H1 (cell line): ENCODE data around the gene FRMD4B. TPM values are rescaled to one million over a fixed set of nuclear protein-coding genes. Genes with fewer than 3 reads are reported as not detected.

ENCODE experiments used
- CTCF ChIA-PET: fragments of 300-600 bp; sonication (Branson Sonifier 250); formaldehyde crosslinking; loops from one replicate; lab custom pipeline; 2021; ENCODE audit not compliant: partially characterized antibody; lab: Charles Lee
- POLR2A ChIA-PET: fragments of 300-600 bp; sonication (Branson Sonifier 250); formaldehyde crosslinking; loops from one replicate; lab custom pipeline; 2021; ENCODE audit warnings: inconsistent platforms; ENCODE audit not compliant: partially characterized antibody; lab: Charles Lee
- DNase-seq, 2 experiments: peaks; one replicate each; pipeline versions ENCODE4 v3.0.0 to v3.0.0-alpha.2; 2010 to 2022; ENCODE audit warnings: low spot score in 2 of 2, low read depth in 1 of 2, mixed read lengths in 1 of 2
- FAIRE-seq: peaks from 2 replicates; lab custom pipeline; 2011; peaks lifted over from hg19 to GRCh38; lab: Jason Lieb, UNC
- H2AFZ ChIP-seq: 2 replicates; pipeline ENCODE4 v1.8.1; 2012; ENCODE audit warnings: low read length, inconsistent platforms
- H2AK5ac ChIP-seq: 2 replicates; pipeline ENCODE4 v1.6.1; 2013; ENCODE audit warnings: low read depth, low read length
- H2BK120ac ChIP-seq: replicated peaks from 2 replicates; pipeline ENCODE3; 2013; ENCODE audit warnings: low read depth, low read length, inconsistent platforms
- H2BK12ac ChIP-seq: 2 replicates; pipeline ENCODE4 v1.6.1; 2013; ENCODE audit warnings: low read depth, low read length
- H2BK15ac ChIP-seq: 2 replicates; pipeline ENCODE4 v1.6.1; 2013; ENCODE audit warnings: low read length
- H2BK20ac ChIP-seq: 2 replicates; pipeline ENCODE4 v1.6.1; 2013; ENCODE audit warnings: low read length
- H2BK5ac ChIP-seq: 2 replicates; pipeline ENCODE4 v1.6.1; 2013; ENCODE audit warnings: low read depth, low read length
- H3K14ac ChIP-seq: 2 replicates; pipeline ENCODE4 v1.6.1; 2013; ENCODE audit warnings: inconsistent platforms; ENCODE audit not compliant: insufficient read length
- H3K18ac ChIP-seq: 2 replicates; pipeline ENCODE4 v1.6.1; 2013; ENCODE audit warnings: low read length; ENCODE audit errors: extremely low read depth
- H3K23ac ChIP-seq: 2 replicates; pipeline ENCODE4 v1.6.1; 2013; ENCODE audit warnings: inconsistent platforms; ENCODE audit not compliant: insufficient read length
- H3K23me2 ChIP-seq: 2 replicates; pipeline ENCODE4 v1.6.1; 2013; ENCODE audit warnings: low read depth, low read length
- H3K27ac ChIP-seq: 2 replicates; pipeline ENCODE4 v1.6.1; 2011; ENCODE audit warnings: low read depth, low read length, inconsistent platforms
- H3K27me3 ChIP-seq, 4 experiments: replicated peaks in 1 of 4; 1 replicate in 1 of 4; 2 replicates in 3 of 4; pipeline versions ENCODE4 v1.6.1 to v1.8.1; 2011 to 2013; ENCODE audit warnings: low read length in 3 of 4, mild to moderate bottlenecking in 3 of 4, inconsistent platforms in 2 of 4, mixed read lengths in 2 of 4, moderate library complexity in 1 of 4; ENCODE audit not compliant: control insufficient read depth in 3 of 4, insufficient read depth in 3 of 4; ENCODE audit errors: extremely low read depth in 1 of 4
- H3K36me3 ChIP-seq, 4 experiments: 2 replicates each; pipeline versions ENCODE4 v1.6.1 to v1.8.1; 2011 to 2013; ENCODE audit warnings: mild to moderate bottlenecking in 4 of 4, low read length in 3 of 4, moderate library complexity in 2 of 4, control low read depth in 1 of 4, inconsistent platforms in 1 of 4; ENCODE audit not compliant: insufficient read depth in 4 of 4, control insufficient read depth in 2 of 4
- H3K4ac ChIP-seq: replicated peaks from 2 replicates; pipeline ENCODE3; 2013; ENCODE audit warnings: low read length, low read depth, mixed read lengths, inconsistent platforms; ENCODE audit not compliant: insufficient read length
- H3K4me1 ChIP-seq, 4 experiments: replicated peaks in 1 of 4; 1 replicate in 1 of 4; 2 replicates in 3 of 4; pipeline versions ENCODE4 v1.6.1 to v1.8.1; 2011 to 2013; ENCODE audit warnings: low read length in 3 of 4, inconsistent platforms in 2 of 4, mixed read lengths in 1 of 4; ENCODE audit not compliant: insufficient read depth in 4 of 4, control insufficient read depth in 3 of 4
- H3K4me2 ChIP-seq, 2 experiments: 2 replicates each; pipeline versions ENCODE4 v1.6.1 to v1.8.1; 2011 to 2013; ENCODE audit warnings: low read depth in 2 of 2, low read length in 2 of 2, control low read depth in 1 of 2, inconsistent platforms in 1 of 2, mild to moderate bottlenecking in 1 of 2; ENCODE audit not compliant: insufficient read depth in 1 of 2
- H3K4me3 ChIP-seq, 4 experiments: fragments of 200-600, 300-600 bp in 1 of 4; sonication (generic), shearing (Covaris generic), sonication (Bioruptor Twin) in 1 of 4; 2 replicates each; pipeline versions ENCODE4 v1.5.1 to v1.8.1; 2011 to 2016; ENCODE audit warnings: low read length in 4 of 4, low read depth in 3 of 4, control low read depth in 2 of 4, inconsistent platforms in 2 of 4, mild to moderate bottlenecking in 2 of 4, mixed read lengths in 1 of 4, moderate library complexity in 1 of 4; ENCODE audit not compliant: insufficient read depth in 2 of 4; ENCODE audit errors: extremely low read depth in 1 of 4
- H3K56ac ChIP-seq: replicated peaks from 2 replicates; pipeline ENCODE3; 2013; ENCODE audit warnings: low read depth, mild to moderate bottlenecking, mixed read lengths, low read length, inconsistent platforms; ENCODE audit not compliant: insufficient read length
- H3K79me1 ChIP-seq: 2 replicates; pipeline ENCODE4 v1.6.1; 2013; ENCODE audit warnings: low read depth, low read length, control low read depth
- H3K79me2 ChIP-seq, 2 experiments: 2 replicates each; pipeline versions ENCODE4 v1.6.1 to v1.8.1; 2012 to 2013; ENCODE audit warnings: low read length in 2 of 2, mild to moderate bottlenecking in 2 of 2, inconsistent platforms in 1 of 2; ENCODE audit not compliant: insufficient read depth in 2 of 2, control insufficient read depth in 1 of 2
- H3K9ac ChIP-seq, 4 experiments: replicated peaks in 1 of 4; 1 replicate in 1 of 4; 2 replicates in 3 of 4; pipeline versions ENCODE4 v1.6.1 to v1.8.1; 2011 to 2013; ENCODE audit warnings: low read depth in 3 of 4, low read length in 3 of 4, control low read depth in 2 of 4, mild to moderate bottlenecking in 2 of 4, moderate library complexity in 2 of 4, inconsistent platforms in 1 of 4; ENCODE audit errors: extremely low read depth in 1 of 4
- H3K9me3 ChIP-seq, 2 experiments: 2 replicates each; pipeline versions ENCODE4 v1.6.1 to v1.8.1; 2012 to 2013; ENCODE audit warnings: mild to moderate bottlenecking in 2 of 2, moderate library complexity in 2 of 2, control low read depth in 1 of 2, inconsistent platforms in 1 of 2, low read depth in 1 of 2, low read length in 1 of 2, mixed read lengths in 1 of 2; ENCODE audit not compliant: insufficient read depth in 2 of 2
- H4K20me1 ChIP-seq, 2 experiments: replicated peaks in 1 of 2; 2 replicates each; pipeline versions ENCODE3 to v1.8.1; 2011 to 2013; ENCODE audit warnings: inconsistent platforms in 2 of 2, low read length in 2 of 2, mild to moderate bottlenecking in 1 of 2; ENCODE audit not compliant: insufficient read depth in 2 of 2, control insufficient read depth in 1 of 2
- H4K5ac ChIP-seq: 2 replicates; pipeline ENCODE4 v1.6.1; 2013; ENCODE audit warnings: low read length, low read depth, mixed read lengths, inconsistent platforms; ENCODE audit not compliant: insufficient read length
- H4K8ac ChIP-seq: 2 replicates; pipeline ENCODE4 v1.8.0; 2013; ENCODE audit warnings: mild to moderate bottlenecking, moderate library complexity, low read length, inconsistent platforms; ENCODE audit not compliant: insufficient read depth; ENCODE audit errors: extremely low read depth
- H4K91ac ChIP-seq: replicated peaks from 2 replicates; pipeline ENCODE3; 2013; ENCODE audit warnings: low read length, mixed read lengths, inconsistent platforms; ENCODE audit not compliant: insufficient read length
- CEBPB ChIP-seq: IDR thresholded peaks from 2 replicates; pipeline ENCODE4 v1.6.1; 2012; ENCODE audit warnings: low read depth, low read length
- CHD1 ChIP-seq: IDR thresholded peaks from 2 replicates; pipeline ENCODE4 v1.6.1; 2012; ENCODE audit warnings: low read depth, low read length, improper control_type of control experiment
- CTBP2 ChIP-seq: IDR thresholded peaks from 2 replicates; pipeline ENCODE4 v1.7.0; 2011; ENCODE audit warnings: borderline replicate concordance, mild to moderate bottlenecking, moderate library complexity, mixed read lengths, low read length; ENCODE audit not compliant: insufficient read depth, insufficient read length
- E2F6 ChIP-seq: IDR thresholded peaks from 2 replicates; pipeline ENCODE4 v1.6.1; 2012; ENCODE audit warnings: inconsistent platforms
- EZH2 ChIP-seq: fragments of 200-600 bp; sonication (generic); IDR thresholded peaks from 2 replicates; pipeline ENCODE4 v1.7.1; 2012; ENCODE audit warnings: low read depth, mild to moderate bottlenecking, moderate library complexity, low read length, inconsistent platforms; ENCODE audit not compliant: severe bottlenecking
- KDM1A ChIP-seq: fragments of 200-600, 300-600 bp; sonication (generic); IDR thresholded peaks from 2 replicates; pipeline ENCODE4 v1.7.1; 2016; ENCODE audit warnings: mild to moderate bottlenecking, low read length, borderline replicate concordance
- KDM4A ChIP-seq: IDR thresholded peaks from one replicate; pipeline ENCODE4 v1.7.1; 2012; ENCODE audit warnings: low read depth, mild to moderate bottlenecking, moderate library complexity, low read length, inconsistent platforms; ENCODE audit not compliant: severe bottlenecking
- MAFK ChIP-seq: IDR thresholded peaks from 2 replicates; pipeline ENCODE4 v1.6.1; 2012; ENCODE audit warnings: low read depth, mild to moderate bottlenecking, improper control_type of control experiment, low read length
- MAX ChIP-seq: IDR thresholded peaks from 2 replicates; pipeline ENCODE4 v1.6.1; 2012; ENCODE audit warnings: inconsistent platforms
- NRF1 ChIP-seq: IDR thresholded peaks from 2 replicates; pipeline ENCODE4 v1.6.1; 2011; ENCODE audit warnings: mild to moderate bottlenecking, low read depth, low read length, improper control_type of control experiment
- POU5F1 ChIP-seq: IDR thresholded peaks from 2 replicates; pipeline ENCODE4 v1.6.1; 2011; ENCODE audit warnings: low read depth, mild to moderate bottlenecking, low read length, moderate library complexity
- RBBP5 ChIP-seq: IDR thresholded peaks from 2 replicates; pipeline ENCODE4 v1.7.1; 2012; ENCODE audit warnings: low read depth, mild to moderate bottlenecking, inconsistent platforms, low read length, moderate library complexity, borderline replicate concordance
- RFX5 ChIP-seq: IDR thresholded peaks from 2 replicates; pipeline ENCODE4 v1.6.1; 2011; ENCODE audit warnings: low read depth, low read length, improper control_type of control experiment, borderline replicate concordance
- YY1 ChIP-seq: IDR thresholded peaks from 2 replicates; pipeline ENCODE4 v1.6.1; 2011; ENCODE audit warnings: low read depth, mild to moderate bottlenecking, low read length
- WGBS, 2 experiments: shearing (Covaris generic) in 1 of 2; methylation state at CpG; one replicate each; pipeline versions ENCODE4 v1.1.6 to v1.1.7; 2013 to 2015; ENCODE audit warnings: low lambda C conversion rate in 2 of 2, mixed read lengths in 2 of 2, inconsistent platforms in 1 of 2, low coverage in 1 of 2, missing lambda C conversion rate in 1 of 2; ENCODE audit not compliant: insufficient replicate concordance in 2 of 2, insufficient coverage in 1 of 2, insufficient read length in 1 of 2; ENCODE audit errors: extremely low coverage in 1 of 2, missing lambda C conversion rate in 1 of 2; 5-methylcytosine and 5-hydroxymethylcytosine counted together
- polyA plus RNA-seq, 7 experiments: library from polyadenylated mRNA; depleted of rRNA in 3 of 7; stranded (reverse) in 5 of 7; unstranded in 2 of 7; fragments of >200 nt in 5 of 7; fragments of 200-250 nt in 2 of 7; gene quantifications; 1 replicate in 5 of 7; 2 replicates in 1 of 7; 4 replicates in 1 of 7; pipeline versions ENCODE4 v1.2.1 to v1.2.3, GENCODE V29; 2011 to 2013; ENCODE audit warnings: missing spikeins in 2 of 7, mixed read lengths in 2 of 7
- total RNA-seq: library from RNA; stranded (reverse); fragmentation: NEBNext Ultra II Directional; extraction: Animal tissue kit (Norgen Biotek cat#: 25700); gene quantifications from 2 replicates; pipeline ENCODE4 v1.2.1, GENCODE V29; 2021

Gene FRMD4B
- total and polyA plus RNA-seq, 2 of the 8 experiments (the other 6 are each of a cell fraction or from before 2014, with no cell fraction given), result 2.7 to 7.2 TPM

DNA sequence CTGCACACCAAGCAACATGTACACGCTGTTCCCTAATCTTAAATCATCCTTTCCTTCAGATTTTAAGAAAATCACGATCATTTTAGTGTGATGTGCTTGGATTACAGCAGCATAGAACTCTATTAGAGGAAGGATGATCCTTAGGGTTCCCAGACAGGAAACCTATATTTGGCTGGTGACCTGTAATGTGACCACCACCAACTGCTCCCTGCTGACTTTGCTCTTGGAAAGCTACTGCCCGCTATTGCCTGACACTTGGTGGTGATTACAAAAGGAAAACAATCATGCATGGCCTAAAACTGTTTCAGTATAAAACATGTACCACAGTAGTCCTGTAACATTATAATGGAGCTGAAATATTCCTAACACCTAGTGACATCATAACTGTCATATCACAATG is 236.3 kb downstream of the FRMD4B start:
- CTCF ChIA-PET, result interaction anchor here (0.7 to 5.8 kb wide), 5 partner anchors 9 to 157 kb away, joined by 3 to 32 read pairs (median 3); no protein-coding TSS in a partner anchor
- no peak overlapping the region for H3K56ac ChIP-seq

More for the DNA sequence above, 236.3 kb downstream of the FRMD4B start:
- Histone ChIP-seq H3K79me1 (no peaks in the 10 kb centered on the region), H3K18ac (no peak overlapping the region), H3K36me3 (no peaks in the 10 kb centered on the region), H4K91ac (no peak overlapping the region), H2BK20ac (no peak overlapping the region), H3K79me2 (no peaks in the 10 kb centered on the region), H2BK15ac (no peak overlapping the region), H3K27me3 (peaks cover 0 to 3% (median under 1%) of the 10 kb centered on the region in 4 experiments; a peak in 2 of 7 replicates), H3K4me3 (no peak overlapping the region), H3K23ac (no peak overlapping the region), H2BK5ac (no peak overlapping the region), H4K20me1 (no peaks in the 10 kb centered on the region), H4K5ac (no peak overlapping the region), H4K8ac (no peak overlapping the region), H3K9me3 (no peaks in the 10 kb centered on the region), H3K9ac (no peak overlapping the region), H2AK5ac (no peak overlapping the region), H3K14ac (no peak overlapping the region), H2AFZ (no peak overlapping the region), H3K4me2 (no peak overlapping the region), H2BK12ac (no peak overlapping the region), H3K4ac (no peak overlapping the region), H3K4me1 (peaks cover 0 to 3% (median 1%) of the 10 kb centered on the region in 4 experiments; a peak in 3 of 7 replicates), H2BK120ac (no peak overlapping the region), H3K23me2 (no peaks in the 10 kb centered on the region), H3K27ac (no peak overlapping the region)
- DNase-seq, result no peak
- TF ChIP-seq MAFK (no peak), CTBP2 (no peak), MAX (no peak), RFX5 (no peak), EZH2 (no peak), YY1 (no peak), E2F6 (no peak), KDM4A (no peak), NRF1 (no peak), CEBPB (no peak), KDM1A (no peak), RBBP5 (no peak), CHD1 (no peak), POU5F1 (no peak)
- no peak for FAIRE-seq
- POLR2A ChIA-PET, result no interaction called here
- WGBS, 2 experiments, result 96% methylated on average over 3 of the region's 3 CpGs; no CpG with 5 or more reads in 1 of the 2 experiments
